Ovary (tissue), 9 donors: ENCODE results near the gene BMP2K. TPM values are rescaled to one million over a fixed set of nuclear protein-coding genes. Genes with fewer than 3 reads are reported as not detected.

Source experiments
- DNase-seq, 5 donors: peaks; one replicate each; pipeline ENCODE4 v3.0.0-alpha.2; 2019 to 2020
- H3K27ac ChIP-seq, 2 donors: fragments of 200-600 bp; one replicate each; pipeline versions ENCODE4 v1.5.1 to v1.8.0; 2019 to 2022
- H3K27me3 ChIP-seq: fragments of 200-600 bp; one replicate; pipeline ENCODE4 v1.8.0; 2022
- H3K36me3 ChIP-seq: fragments of 200-600 bp; sonication (generic); one replicate; pipeline ENCODE4 v1.5.1; 2019
- H3K4me1 ChIP-seq: one replicate; pipeline ENCODE4 v1.8.1; 2013; ENCODE audit warnings: mild to moderate bottlenecking, moderate library complexity; ENCODE audit not compliant: insufficient read depth
- H3K4me3 ChIP-seq: fragments of 200-600 bp; sonication (generic); one replicate; pipeline ENCODE4 v1.5.1; 2017
- H3K9me3 ChIP-seq, 2 donors: fragments of 200-600 bp in 1 of 2; sonication (generic) in 1 of 2; one replicate each; pipeline versions ENCODE4 v1.5.1 to v1.8.1; 2013 to 2019; ENCODE audit warnings: mild to moderate bottlenecking in 1 of 2, moderate library complexity in 1 of 2
- CTCF ChIP-seq, 3 donors: fragments of 450-650 bp in 2 of 3; fragments of 200-600 bp in 1 of 3; IDR thresholded peaks; one replicate each; pipeline versions ENCODE4 v1.5.1 to v1.8.0; 2016 to 2022; ENCODE audit warnings: antibody characterized with exemption in 3 of 3, mild to moderate bottlenecking in 1 of 3
- EP300 ChIP-seq: sonication (generic); formaldehyde crosslinking; IDR thresholded peaks from one replicate; pipeline ENCODE4 v1.6.1; 2017; ENCODE audit warnings: antibody characterized with exemption
- POLR2A ChIP-seq: fragments of 450-650 bp; IDR thresholded peaks from one replicate; pipeline ENCODE4 v1.6.1; 2017; ENCODE audit warnings: antibody characterized with exemption, mild to moderate bottlenecking, moderate library complexity
- WGBS, 3 donors: extraction: QIAGEN DNeasy Blood & Tissue Kit in 1 of 3; methylation state at CpG; one replicate each; pipeline versions ENCODE4 v1.1.5 to v1.1.7; 2013 to 2017; 5-methylcytosine and 5-hydroxymethylcytosine counted together
- intact Hi-C, 4 donors: fragments of 100-400 bp; cut with DNase I; formaldehyde crosslinking; loops; one replicate each; pipeline versions ENCODE4 v1.11.0 to v1.15.1; 2022 to 2023
- polyA plus RNA-seq, 2 donors: library from polyadenylated mRNA; stranded (reverse); fragments of 200-250 nt in 1 of 2; fragments of 350-450 nt in 1 of 2; fragmentation: Illumina TruSeq in 1 of 2; extraction: RNeasy Lipid Tissue Mini Kit (QIAGEN cat#74804) in 1 of 2; gene quantifications; one replicate each; pipeline ENCODE4 v1.2.3, GENCODE V29; 2013 to 2014
- total RNA-seq, 7 donors: library from RNA; depleted of rRNA in 2 of 7; stranded (reverse); fragments of >200 nt in 2 of 7; fragmentation: NEBNext Ultra II Directional in 3 of 7; extraction: Animal tissue kit (Norgen Biotek cat#: 25700) in 3 of 7; gene quantifications; one replicate each; pipeline versions ENCODE4 v1.1.0 to v1.2.4, GENCODE V29; 2016 to 2023
- donor health status: DM: no; HTN: no; CAD: no; lungs with moderate emphysema.
- donor health status: DM: no; HTN: no; CAD: no.
- donor health status: Bipolar disorder and iron deficiency.
- donor health status: DM: yes; HTN: yes; CAD: no.
- donor health status: DM: no; HTN: no; CAD: no.
- donor health status: DM: yes; HTN: yes; CAD: no.

BMP2K gene
- total and polyA plus RNA-seq, 9 donors, result 4.8 to 57.3 (median 21.2) TPM

GRCh38 chr4:78940752-78941151 is 164.6 kb downstream of the BMP2K start:
- intact Hi-C loops, result loop anchor here in 1 of 4 donors (10.0 kb wide), 1 partner anchor 1264 kb away; no protein-coding TSS in a partner anchor
- DNase-seq, result no peak
- WGBS, 3 donors, result 92 to 96% (median 94%) methylated on average over 5 of the region's 5 CpGs
- Histone ChIP-seq H3K4me1 (no peaks in the 10 kb centered on the region), H3K36me3 (no peaks in the 10 kb centered on the region), H3K9me3 (no peaks in the 10 kb centered on the region), H3K4me3 (no peak overlapping the region), H3K27me3 (no peaks in the 10 kb centered on the region), H3K27ac (no peak overlapping the region)
- TF ChIP-seq POLR2A, result no peak
- TF ChIP-seq EP300, result no peak
- TF ChIP-seq CTCF (IDR thresholded peaks at IDR 0.05), result no peak

- Histone ChIP-seq H3K4me1 (no peaks in the 10 kb centered on the region), H3K9me3 (no peaks in the 10 kb centered on the region), H3K4me3 (no peak overlapping the region), H3K27ac (no peak overlapping the region), H3K36me3 (no peaks in the 10 kb centered on the region), H3K27me3 (no peaks in the 10 kb centered on the region)
- intact Hi-C loops, result loop anchor here in 1 of 4 donors (10.0 kb wide), 1 partner anchor 1260 kb away; no protein-coding TSS in a partner anchor
- TF ChIP-seq CTCF (IDR thresholded peaks at IDR 0.05) (no peak), POLR2A (no peak), EP300 (no peak)
- WGBS, 3 donors, result 34 to 50% (median 40%) methylated on average over 1 of the region's 1 CpG
- no peak for DNase-seq
Observed at GRCh38 chr4:78944381-78944780, 168.2 kb downstream of the BMP2K start.

DNA sequence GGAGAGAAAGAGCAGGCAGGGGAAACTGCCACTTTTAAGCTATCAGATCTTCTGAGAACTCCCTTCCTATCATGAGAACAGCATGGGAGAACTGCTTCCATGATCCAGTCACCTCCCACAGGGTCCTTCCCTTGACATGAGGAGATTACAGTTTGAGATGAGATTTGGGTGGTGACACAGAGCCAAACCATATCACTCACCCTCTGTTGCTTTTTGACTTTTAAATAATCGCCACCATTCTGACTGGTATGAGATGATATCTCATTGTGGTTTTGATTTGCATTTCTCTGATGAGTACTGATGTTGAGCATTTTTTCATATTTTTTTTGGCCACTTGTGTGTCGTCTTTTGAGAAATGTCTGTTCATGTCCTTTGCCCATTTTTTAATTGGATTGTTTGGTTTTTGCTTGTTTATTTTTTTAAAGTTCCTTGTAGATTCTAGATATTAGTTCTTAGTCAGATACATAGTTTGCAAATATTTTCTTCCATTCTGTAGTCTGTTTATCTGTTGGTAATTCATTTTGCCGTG is 169.6 kb downstream of the BMP2K start:
- no peak for TF ChIP-seq CTCF (IDR thresholded peaks at IDR 0.05)
- Histone ChIP-seq H3K27ac (no peak overlapping the region), H3K4me1 (no peaks in the 10 kb centered on the region), H3K27me3 (no peaks in the 10 kb centered on the region), H3K4me3 (no peak overlapping the region), H3K36me3 (no peaks in the 10 kb centered on the region), H3K9me3 (no peaks in the 10 kb centered on the region)
- DNase-seq, result no peak
- 87 to 93% (median 92%) methylated on average over 3 of the region's 3 CpGs for WGBS, 3 donors
- intact Hi-C loops, result loop anchor here in 1 of 4 donors (10.0 kb wide), 1 partner anchor 1259 kb away; no protein-coding TSS in a partner anchor

- DNase-seq, result no peak
- H3K4me1 ChIP-seq, result no peaks in the 10 kb centered on the region
- no peak for TF ChIP-seq POLR2A
- TF ChIP-seq CTCF (IDR thresholded peaks at IDR 0.05), result no peak
- TF ChIP-seq EP300, result no peak
- no peaks in the 10 kb centered on the region for H3K27me3 ChIP-seq
- intact Hi-C loops, result loop anchor here (5.0 to 10.0 kb wide), 5 partner anchors 625 to 1265 kb away; no protein-coding TSS in a partner anchor
- no peak overlapping the region for H3K4me3 ChIP-seq
- no peaks in the 10 kb centered on the region for H3K36me3 ChIP-seq
- no peaks in the 10 kb centered on the region for H3K9me3 ChIP-seq
- no peak overlapping the region for H3K27ac ChIP-seq
- WGBS, 3 donors, result 81 to 84% (median 83%) methylated on average over 1 of the region's 1 CpG
Observed at GRCh38 chr4:78949735-78950134, 173.6 kb downstream of the BMP2K start.
